Ecto neural progenitor cell (in vitro differentiated cells): ENCODE results near the gene PLET1.

ENCODE experiments used
- DNase-seq: peaks from one replicate; pipeline ENCODE4 v3.0.0-alpha.2; 2018; ENCODE audit warnings: low spot score

PLET1 gene

GRCh38 chr11:112241486-112241885 lies 19.2 kb downstream of the PLET1 start:
- DNase-seq = no peak

DNA sequence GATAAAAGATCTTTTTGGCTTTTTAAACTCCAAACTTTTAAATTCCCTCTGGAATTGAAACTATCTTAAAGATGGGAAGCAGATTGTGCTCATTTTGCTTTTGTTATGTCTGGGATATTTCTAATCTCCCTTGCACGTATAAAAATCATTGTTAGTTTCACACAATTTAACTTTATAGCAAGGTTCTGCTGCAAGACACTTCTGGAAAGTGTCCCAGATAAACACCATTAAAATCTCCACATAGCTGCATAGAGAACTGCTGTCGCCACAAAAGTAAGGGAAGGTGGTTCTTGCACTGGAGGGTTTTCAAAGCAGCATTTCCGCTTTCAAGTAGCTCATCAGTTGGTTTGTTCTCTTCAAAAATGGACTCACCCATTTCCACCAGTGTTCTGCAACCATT lies 22.6 kb downstream of the PLET1 start:
- DNase-seq = no peak

- no peak for DNase-seq
These were observed 23.2 kb downstream of the PLET1 start for GRCh38 chr11:112237451-112237850.

- DNase-seq = no peak
These were observed 24.8 kb downstream of the PLET1 start for GRCh38 chr11:112235750-112236390.

DNA sequence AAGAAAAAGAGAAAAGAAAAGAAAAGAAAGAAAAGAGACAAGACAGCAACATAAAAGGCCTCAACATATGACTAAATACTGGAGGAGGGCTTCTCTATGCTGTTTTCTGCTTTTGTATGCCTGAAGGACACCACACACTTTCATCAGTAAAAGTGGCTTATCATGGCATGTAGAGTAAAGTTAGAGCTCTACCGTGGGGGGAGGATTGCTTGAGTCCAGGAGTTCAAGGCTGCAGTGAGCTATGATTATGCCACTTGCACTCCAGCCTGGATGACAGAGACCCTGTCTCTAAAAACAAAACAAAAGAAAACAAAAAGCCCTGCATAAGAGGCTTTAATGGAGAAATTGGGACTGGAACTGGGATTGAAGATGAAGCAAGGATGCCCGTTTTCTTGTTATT lies 28.7 kb downstream of the PLET1 start:
- no peak for DNase-seq

DNA sequence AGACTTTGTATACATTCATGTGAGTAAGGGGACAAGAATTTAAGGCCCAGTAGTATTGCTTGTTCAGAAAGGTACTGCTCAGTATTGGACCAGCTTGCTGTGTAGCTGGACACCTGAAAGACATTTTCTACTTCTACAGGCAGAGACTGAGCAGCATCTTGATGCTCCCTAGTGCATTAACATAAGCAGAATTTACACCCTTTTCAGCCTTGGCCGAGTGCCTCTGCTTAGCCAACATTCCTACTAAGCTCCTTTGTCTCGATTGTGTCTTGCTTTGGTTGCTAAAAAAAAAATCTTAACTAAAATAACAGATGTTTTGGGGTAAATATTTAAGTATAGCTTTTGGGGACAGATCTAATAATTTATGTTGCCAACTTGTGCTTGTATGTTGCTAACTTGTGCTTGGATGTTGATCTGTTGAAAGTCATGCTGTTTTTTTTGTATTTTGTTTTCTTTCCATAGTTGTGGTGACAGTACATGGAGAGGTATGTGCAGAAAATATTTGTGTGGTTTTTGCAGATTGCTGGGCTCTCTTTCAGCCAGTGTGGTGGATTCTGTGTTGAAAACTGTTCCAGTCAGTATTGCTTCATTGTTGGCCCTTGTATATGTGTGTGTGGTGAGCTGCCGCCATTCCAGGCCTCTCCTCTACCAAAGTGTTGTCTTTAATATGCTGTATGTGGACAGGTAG lies 30.8 kb downstream of the PLET1 start:
- DNase-seq = no peak

DNA sequence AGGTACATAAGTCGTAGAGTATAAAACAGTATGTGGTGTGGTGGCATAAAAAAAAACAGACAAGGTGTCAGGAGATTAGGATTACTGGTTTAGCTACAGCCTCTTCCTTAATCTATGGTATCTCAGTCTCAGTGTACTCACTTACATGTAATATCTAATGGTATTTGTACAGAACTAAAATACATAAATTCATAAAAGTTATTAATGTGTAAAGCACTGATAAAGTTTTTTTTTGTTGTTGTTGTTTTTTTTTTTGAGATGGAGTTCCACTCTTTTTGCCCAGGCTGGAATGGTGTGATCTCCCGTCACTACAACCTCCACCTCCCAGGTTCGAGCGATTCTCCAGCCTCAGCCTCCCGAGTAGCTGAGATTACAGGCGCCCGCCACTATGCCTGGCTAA lies 31.5 kb downstream of the PLET1 start:
- no peak for DNase-seq

GRCh38 chr11:112228706-112229105 lies 32.0 kb downstream of the PLET1 start:
- no peak for DNase-seq

DNA sequence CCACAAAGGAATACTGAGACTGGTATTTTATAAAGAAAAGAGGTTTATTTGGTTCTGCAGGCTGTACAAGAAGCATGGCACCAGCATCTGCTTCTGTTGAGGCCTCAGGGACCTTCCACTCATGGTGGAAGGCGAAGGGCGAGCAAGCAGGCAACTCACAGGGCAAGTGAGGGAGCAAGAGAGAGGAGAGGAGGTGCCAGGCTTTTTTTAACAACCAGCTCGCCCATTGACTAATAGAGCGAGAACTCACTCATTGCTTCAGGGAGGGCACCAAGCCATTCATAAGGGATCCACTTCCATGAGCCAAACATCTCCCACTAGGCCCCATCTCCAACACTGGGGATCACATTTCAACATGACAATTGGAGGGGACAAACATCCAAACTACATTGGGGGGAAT lies 33.2 kb downstream of the PLET1 start:
- DNase-seq = no peak

GRCh38 chr11:112226831-112227401 lies 33.7 kb downstream of the PLET1 start:
- no peak for DNase-seq

DNA sequence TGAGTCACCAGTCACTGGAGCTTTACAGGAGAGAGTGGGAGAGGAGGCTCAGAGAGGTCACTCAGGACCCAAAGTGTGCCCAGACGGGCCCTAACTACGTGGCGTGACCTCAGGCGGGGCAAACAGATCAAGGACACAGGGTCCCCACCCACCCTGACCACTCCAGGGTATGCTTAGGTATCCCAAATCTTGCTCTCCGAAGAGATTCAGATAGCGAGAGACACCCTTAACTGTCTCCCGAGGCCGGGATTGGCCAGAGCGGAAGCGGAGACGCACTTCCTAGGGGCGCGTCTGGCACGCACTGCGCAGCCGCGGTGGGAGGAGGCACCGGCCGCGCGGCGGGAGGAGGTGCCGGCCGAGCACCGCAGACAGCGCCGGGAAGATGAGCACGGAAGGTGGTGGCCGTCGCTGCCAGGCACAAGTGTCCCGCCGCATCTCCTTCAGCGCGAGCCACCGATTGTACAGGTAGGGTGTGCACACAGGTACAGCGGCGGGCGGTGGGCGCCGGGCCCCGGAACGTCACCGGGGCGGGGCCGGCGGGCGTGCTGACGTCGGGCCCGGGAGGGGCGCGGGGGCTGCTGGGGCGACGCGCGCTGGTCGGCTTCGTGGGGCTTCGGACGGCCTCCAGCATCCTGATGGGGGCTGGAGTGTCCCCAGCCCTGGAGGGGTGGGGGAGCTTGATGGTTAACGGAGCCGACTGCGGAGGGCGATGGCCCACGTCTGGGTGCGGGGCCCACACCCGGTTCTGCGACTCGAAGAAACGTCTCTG lies 34.4 kb downstream of the PLET1 start, which contains the start of gene PTS:
Gene PTS (plus strand): TSS at position 367 of the 769 bp plus-strand sequence. CDS start 16 bp downstream, at position 383.
- peak; percentile 87 for DNase-seq

DNA sequence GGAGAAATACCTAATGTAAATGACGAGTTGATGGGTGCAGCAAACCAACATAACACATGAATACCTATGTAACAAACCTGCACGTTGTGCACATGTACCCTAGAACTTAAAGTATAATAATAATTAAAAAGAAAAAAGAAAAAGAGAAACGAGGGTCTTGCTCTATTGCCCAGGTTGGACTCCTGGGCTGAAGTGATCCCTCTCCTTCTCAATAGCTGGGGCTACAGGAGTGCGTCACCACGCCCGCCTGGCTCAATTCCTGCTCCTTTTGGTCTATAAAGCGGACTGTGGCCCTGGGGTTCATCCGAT lies 35.0 kb downstream of the PLET1 start:
- no peak for DNase-seq

- no peak for DNase-seq
These were observed 36.7 kb downstream of the PLET1 start for GRCh38 chr11:112223754-112224532.

DNA sequence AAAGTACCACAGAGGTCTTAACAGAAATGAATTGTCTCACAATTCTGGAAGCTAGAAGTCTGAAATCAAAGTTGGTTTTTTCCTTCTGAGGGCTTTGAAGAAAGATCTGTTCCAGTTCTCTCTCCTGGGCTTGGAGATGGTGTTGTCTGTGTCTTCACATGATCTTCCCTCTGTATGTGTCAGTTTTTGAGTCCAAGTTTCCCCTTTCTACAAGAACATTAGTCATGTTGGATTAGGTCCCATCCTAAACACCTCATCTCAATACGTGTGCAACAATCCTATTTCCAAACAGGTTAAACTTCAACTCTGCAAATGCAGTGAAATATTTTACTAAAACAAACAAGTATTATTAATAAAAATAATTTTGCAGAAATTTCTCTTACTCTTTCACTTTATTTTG lies 37.5 kb downstream of the PLET1 start:
- no peak for DNase-seq

DNA sequence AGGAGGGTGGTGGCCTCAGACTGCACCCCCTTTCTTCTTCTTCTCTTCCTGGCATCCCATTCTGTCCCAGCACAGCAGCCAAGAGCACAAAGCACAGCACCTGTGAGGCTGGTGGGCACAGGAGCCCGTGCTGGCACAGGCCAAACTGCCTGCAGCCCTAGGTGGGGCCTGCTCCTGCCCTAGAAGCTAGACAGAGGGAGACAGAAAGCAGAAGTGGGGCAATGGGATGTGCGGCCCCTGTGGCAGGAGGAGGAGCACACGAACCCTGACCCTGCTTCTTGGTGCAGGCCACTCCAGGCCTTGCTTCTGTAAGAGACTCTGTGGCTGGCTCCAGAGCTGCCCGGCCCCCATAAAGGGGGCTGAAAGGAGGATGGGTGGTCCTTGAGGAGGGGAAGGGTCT lies 38.4 kb downstream of the PLET1 start:
- no peak for DNase-seq

DNA sequence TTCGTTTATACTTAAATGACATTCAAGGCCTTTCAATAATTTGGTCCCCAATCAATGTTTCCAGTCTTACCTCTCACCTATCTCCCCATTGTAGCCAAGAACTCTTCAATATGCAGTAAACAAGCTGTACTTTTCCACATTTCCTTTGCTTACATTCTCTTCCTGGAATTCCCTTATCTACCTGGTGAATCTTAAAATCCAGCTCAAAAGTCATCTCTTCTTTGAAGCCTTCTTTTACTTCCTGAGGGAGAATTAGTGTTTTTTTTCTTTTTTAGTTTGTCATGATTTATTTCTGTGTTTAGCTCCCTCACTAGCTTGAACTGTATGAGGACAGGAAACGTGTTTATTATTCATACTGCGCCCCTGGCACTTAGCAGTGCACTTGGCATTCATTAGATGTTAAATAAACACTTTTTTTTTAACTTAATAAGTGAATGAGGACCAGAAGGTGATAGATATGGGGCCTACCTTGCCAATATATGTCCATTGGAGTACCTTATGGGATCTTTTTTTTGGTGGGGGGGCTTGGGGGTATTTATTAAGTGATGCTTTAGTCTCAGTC lies 39.3 kb downstream of the PLET1 start:
- no peak for DNase-seq

DNA sequence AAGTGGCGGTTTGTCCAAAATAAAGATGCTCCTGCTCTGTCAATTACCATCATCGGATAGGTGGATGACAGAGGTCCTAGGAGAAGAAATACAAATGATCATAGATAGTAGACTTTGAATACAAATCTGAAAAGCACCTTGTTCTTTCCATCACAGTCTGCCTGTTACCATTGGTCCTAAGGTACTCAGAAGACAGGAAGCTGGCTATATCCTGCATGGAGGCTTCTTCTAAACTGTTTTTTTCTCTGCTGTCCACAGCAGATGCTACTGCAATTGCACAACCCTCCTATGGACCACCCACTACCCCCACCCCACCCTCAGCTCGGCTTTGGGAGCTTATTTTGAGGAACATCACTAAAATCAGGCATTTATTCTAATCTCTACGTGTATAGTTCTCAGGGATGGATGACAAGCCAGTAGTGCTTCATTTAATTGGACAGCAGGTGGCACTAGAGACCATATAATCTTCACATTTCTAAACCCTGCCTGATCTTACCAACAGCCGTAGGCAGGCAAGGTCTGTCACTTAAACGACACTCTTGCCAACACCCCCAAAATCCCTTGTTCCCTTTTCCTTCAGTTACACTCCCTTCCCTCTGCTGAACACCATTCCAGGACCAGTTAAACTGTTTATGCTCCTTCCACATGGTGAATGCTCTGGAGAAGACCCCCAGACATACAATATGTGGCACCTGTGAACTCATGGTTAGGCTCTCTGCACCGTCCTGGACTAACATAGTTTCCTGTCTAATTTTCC lies 41.0 kb downstream of the PLET1 start:
- peak; percentile 54 for DNase-seq

- DNase-seq = no peak
These were observed 44.0 kb downstream of the PLET1 start for GRCh38 chr11:112216561-112217105.

DNA sequence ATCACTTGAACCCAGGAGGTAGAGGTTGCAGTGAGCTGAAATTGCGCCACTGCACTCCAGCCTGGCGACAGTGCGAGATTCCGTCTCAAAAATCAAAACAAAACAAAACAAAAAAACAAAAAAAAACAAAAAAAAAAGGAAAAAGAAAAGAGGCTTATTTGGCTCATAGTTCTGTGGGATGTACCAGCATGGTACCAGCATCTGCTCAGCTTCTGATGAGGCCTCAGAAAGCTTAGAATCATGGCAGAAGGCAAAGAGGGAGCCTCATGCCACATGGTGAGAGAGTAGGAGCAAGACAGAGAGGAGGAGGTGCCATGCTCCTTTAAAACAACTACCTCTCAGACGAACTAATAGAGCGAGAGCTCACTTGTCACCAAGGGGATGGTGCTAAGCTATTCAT lies 45.0 kb downstream of the PLET1 start:
- no peak for DNase-seq

- DNase-seq = no peak
These were observed 46.9 kb downstream of the PLET1 start for GRCh38 chr11:112213753-112214152.

DNA sequence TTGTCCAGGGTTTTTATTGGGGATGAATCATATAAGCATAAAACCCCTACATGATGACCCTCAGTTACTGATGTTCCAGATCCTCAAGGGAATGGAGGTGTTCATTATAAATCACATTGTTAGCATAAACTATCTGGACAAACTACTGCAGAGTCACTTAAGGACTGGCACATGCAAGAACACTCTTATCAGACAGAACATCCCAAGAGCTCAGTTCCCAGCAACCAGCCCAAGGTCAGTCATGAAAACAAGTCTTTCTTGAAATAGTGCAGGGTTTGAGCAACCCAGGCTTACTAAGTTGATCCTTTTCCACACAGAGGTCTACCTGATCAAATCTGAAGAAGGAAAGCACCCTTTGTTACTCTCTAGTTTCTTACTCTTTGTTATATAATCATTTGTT lies 48.0 kb downstream of the PLET1 start:
- DNase-seq = no peak
